ENCODE results near the gene GRB10.

The GRB10 gene

DNA sequence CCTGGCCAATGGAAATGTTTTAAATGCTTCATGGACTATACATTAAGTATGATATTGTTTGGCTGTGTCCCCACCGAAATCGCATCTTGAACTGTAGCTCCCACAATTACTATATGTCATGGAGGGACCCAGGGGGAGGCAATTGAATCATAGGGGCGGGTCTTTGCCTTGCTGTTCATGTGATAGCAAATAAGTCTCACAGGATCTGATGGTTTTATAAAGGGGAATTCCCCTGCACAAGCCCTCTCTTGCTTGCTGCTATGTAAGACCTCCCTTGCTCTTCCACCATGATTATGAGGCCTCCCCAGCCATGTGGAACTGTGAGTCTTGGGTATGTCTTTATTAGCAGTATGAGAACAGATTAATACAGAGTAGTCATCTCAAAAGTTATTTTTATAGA is 32.4 kb upstream of the GRB10 start:
- TF ChIP-seq JUND (IDR thresholded peaks at IDR 0.05; ENCODE audit: low read depth): no peak
- DNase-seq (ENCODE audit: low read depth in 1 of 2, low spot score in 1 of 2): no peak
- in situ Hi-C loops (cut with HindIII; ENCODE audit: low pct_unique_long_range_greater_than_20kb, low sequenced_read_pairs): no loop called here

DNA sequence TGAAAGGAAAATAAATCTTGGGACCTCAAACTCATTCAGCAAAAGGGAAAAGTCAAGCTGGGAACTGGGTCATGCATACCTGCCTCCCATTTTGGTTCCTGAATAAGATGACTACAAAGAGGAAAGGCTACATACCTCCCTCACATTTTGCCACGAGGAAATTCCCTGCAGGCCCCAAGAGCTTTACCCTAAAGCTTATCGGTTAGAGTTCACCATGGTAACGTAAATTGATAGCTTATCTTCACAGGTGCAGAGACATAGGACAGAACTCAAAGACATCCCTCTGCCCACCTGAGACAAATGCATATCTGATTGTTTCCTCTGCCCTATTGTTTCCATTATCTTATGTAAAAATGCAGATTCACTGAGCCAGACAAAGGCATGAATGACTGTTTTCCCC is 31.5 kb upstream of the GRB10 start:
- no peak for DNase-seq (ENCODE audit: low read depth in 1 of 2, low spot score in 1 of 2)
- TF ChIP-seq JUND (IDR thresholded peaks at IDR 0.05; ENCODE audit: low read depth): no peak
- in situ Hi-C loops (cut with HindIII; ENCODE audit: low pct_unique_long_range_greater_than_20kb, low sequenced_read_pairs): no loop called here

DNA sequence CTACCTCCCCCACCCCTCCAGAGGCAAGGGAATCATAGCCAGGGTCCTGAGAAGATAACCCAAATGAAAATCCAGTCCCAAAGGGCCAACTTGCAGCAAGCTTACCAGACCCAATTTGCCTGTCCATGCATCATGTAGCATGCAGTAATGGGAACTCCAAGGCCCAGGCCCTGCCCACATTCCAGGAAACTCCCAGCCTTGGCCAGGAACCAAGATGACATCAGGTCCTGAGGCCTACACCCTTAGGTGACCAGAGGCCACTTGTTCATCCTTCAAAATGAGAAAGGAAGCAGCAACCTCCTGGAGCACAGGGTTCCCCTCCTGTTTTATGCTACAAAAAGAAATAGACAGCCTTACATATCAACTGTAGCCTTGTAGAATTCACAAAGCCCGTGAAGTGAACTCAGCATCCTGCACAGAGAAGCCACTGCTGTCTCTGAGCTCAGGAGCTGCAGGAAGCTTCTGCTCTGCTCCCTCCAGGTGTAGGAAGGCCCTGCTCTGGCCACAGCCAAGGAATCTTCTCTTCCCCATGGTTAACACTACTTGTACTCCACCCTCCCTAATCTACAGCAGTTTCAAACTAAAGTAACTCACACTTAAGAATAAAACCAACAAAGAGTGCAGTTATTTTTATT is 30.3 kb upstream of the GRB10 start:
- in situ Hi-C loops (cut with HindIII; ENCODE audit: low pct_unique_long_range_greater_than_20kb, low sequenced_read_pairs): no loop called here
- no peak for TF ChIP-seq JUND (IDR thresholded peaks at IDR 0.05; ENCODE audit: low read depth)
- DNase-seq (ENCODE audit: low read depth in 1 of 2, low spot score in 1 of 2): peak in 1 of 2 experiments; percentile 91

DNA sequence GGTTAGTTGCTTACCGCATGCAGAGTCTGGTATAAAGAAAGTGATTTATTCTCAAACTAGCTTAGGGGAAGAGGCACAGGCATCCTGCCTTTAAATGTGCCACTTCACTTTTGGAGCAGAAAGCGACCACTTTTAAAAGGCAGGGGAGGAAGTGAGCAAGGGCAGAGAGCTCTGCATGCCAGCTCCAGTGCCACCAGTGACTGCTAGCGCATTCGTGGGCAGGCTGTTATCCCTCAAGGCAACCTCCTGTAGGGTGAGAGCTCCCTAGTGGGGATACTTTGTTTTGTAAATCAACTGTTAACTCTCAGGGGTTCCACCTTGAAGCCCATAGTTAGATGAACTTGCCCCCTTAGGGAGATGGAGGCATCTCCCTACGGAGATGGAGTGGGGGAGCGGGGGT is 29.4 kb upstream of the GRB10 start:
- no peak for TF ChIP-seq JUND (IDR thresholded peaks at IDR 0.05; ENCODE audit: low read depth)
- in situ Hi-C loops (cut with HindIII; ENCODE audit: low pct_unique_long_range_greater_than_20kb, low sequenced_read_pairs): no loop called here
- no peak for DNase-seq (ENCODE audit: low read depth in 1 of 2, low spot score in 1 of 2)

DNA sequence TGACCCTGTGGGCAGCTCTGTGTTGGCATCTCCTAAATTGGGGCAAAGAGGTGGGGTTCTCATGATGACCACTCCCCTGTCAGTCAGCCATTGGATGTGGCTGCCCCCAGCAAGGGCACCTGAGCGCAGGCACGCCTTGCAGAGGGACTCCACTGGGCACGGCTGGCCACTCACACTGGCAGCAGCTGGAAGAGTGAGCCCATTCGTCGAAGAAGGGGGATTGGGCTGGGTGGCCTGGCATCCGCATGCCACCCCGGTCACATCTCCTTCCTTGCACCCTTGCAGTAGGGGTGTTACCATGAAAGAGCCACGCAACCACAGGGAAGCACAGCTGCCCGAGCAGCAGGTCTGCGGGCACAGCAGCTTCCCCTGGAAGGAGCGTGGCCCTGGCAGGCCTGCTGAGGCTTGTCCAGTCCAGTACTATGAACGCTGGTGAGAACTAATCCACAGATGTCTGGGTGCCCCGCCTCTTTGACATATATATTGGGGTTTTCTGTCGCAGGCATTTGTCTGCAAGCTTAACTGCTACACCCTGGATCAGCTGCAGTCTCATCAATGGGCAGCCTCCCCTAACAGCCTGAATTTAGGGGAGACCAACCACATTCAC is 25.7 kb upstream of the GRB10 start:
- no peak for TF ChIP-seq JUND (IDR thresholded peaks at IDR 0.05; ENCODE audit: low read depth)
- DNase-seq (ENCODE audit: low read depth in 1 of 2, low spot score in 1 of 2): no peak
- in situ Hi-C loops (cut with HindIII; ENCODE audit: low pct_unique_long_range_greater_than_20kb, low sequenced_read_pairs): no loop called here

DNA sequence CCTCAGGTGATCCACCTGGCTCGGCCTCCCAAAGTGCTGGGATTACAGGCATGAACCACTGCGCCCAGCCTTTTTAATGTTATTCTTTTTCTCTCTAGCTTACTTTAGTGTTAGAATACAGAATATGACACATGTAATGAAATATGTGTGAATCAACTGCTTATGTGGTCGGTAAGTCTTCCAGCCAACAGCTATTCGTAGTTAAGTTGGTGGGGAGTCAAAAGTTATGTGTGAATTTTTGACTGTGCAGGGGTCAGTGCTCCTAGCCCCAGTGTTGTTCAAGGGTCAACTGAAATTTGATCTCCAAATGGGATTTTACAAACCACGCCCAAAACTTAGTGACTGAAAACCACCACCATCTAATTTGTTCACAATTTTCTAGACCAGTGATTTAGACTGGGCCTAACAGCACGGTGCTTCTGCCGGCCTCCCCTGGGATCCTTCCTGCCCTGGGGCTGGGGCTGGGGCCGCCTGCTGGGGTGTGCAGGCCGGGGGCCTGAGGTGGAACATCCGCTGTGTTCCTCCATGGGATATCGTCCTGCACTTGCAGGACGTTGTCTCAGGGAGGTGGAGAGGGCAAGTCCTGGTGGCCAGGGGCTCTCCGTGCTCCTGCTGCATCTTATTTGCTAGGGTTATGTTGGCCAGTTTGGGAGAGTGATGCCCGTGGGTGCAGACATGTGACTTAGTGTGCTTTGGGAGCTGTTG is 24.5 kb upstream of the GRB10 start:
- TF ChIP-seq JUND (IDR thresholded peaks at IDR 0.05; ENCODE audit: low read depth): no peak
- DNase-seq (ENCODE audit: low read depth in 1 of 2, low spot score in 1 of 2): no peak
- in situ Hi-C loops (cut with HindIII; ENCODE audit: low pct_unique_long_range_greater_than_20kb, low sequenced_read_pairs): no loop called here

DNA sequence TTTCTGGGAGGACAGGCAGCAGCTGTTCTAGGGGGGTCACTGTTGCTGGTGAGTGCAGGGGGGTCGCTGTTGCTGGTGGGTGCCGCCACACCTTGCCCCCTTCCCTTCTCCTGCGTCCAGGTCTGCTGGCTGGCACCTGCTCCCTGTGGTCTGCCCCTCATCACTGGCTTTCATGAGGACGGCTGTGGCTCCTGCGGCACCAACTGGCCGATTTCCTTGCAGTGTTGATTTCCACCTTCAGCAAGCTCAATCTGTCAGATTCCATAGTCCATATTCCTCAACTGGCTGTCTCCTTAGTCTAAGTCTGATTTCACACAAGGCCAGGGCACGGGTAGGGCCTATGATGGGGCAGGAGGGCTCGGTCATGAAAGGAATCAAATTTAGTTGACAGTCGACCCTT is 23.4 kb upstream of the GRB10 start:
- in situ Hi-C loops (cut with HindIII; ENCODE audit: low pct_unique_long_range_greater_than_20kb, low sequenced_read_pairs): no loop called here
- no peak for DNase-seq (ENCODE audit: low read depth in 1 of 2, low spot score in 1 of 2)
- TF ChIP-seq JUND (IDR thresholded peaks at IDR 0.05; ENCODE audit: low read depth): no peak

DNA sequence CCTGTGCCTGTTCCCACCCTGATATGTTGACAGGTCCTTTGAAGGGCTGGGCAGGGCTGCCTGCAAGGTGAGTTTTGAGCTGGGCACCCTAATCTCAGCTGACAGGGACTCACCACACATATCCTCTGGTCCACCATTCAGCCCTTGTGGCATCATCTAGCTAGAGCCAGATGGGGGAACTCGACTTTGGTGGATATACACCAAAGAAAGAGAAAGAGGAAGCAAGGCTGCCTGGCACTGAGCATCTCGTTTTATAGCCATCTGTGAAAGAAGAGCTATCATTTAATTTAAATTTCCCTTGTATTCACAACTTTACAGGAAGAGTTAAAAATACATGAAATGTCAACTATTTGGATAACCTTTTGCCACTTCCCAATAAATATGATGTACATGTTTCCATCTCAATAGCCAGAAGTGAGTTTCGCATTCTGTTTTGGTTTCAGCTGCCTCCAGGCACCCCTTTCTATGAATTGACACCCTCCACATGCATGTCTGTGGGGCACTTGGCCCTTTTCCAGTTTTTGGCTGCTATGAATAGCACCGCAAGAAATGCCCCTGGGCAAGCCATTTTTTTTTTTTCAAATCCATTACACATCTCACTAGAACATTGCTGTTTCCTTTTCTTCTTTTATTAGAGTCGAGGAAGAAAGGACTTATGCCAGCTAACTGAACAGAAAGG is 22.9 kb upstream of the GRB10 start:
- no peak for DNase-seq (ENCODE audit: low read depth in 1 of 2, low spot score in 1 of 2)
- no peak for TF ChIP-seq JUND (IDR thresholded peaks at IDR 0.05; ENCODE audit: low read depth)
- in situ Hi-C loops (cut with HindIII; ENCODE audit: low pct_unique_long_range_greater_than_20kb, low sequenced_read_pairs): no loop called here

DNA sequence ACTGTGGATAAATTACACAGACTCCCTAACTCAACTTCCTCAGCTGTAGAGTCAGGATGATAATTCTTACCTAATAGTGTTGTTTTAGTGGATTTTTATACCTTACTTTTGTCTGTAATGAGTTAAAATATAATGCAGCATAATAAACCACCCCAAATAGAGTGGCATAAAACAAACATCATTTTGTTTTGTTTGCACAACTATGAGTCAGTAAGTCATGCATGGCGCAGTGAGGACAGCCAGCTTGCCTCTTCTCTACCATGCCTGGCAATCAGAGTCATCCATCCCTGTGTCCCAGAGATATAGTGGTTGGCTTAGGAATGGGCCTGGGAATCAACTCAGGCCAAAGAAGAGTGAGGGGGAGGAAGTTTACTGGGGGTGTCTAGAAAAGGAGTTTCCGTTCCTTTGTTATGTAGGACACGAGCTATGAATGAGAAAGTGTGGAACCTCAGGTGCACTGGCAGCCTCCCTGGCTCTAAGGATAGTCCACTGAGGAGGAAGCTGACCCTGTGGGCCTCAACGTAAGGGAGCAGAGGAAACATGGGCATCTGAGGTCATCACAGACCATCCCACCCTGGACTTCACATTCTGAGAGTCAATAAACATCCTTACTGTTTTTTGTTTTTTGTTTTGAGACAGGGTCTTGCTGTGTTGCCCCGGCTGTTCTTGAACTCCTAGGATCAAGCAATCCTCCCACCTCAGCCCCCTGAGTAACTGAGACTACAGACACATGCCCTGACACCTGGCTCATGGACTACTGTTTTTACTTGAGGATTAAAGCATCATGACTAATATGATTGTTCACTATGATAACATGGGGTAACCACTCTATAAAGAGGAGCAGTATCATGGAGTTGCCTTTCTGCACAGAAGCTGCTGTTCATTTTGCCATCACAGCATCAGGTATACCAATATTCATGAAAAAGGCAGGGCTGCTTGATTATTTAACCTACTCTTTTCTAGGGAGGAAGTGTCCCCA is 21.0 kb upstream of the GRB10 start:
- DNase-seq (ENCODE audit: low read depth in 1 of 2, low spot score in 1 of 2): no peak
- no peak for TF ChIP-seq JUND (IDR thresholded peaks at IDR 0.05; ENCODE audit: low read depth)
- in situ Hi-C loops (cut with HindIII; ENCODE audit: low pct_unique_long_range_greater_than_20kb, low sequenced_read_pairs): no loop called here

DNA sequence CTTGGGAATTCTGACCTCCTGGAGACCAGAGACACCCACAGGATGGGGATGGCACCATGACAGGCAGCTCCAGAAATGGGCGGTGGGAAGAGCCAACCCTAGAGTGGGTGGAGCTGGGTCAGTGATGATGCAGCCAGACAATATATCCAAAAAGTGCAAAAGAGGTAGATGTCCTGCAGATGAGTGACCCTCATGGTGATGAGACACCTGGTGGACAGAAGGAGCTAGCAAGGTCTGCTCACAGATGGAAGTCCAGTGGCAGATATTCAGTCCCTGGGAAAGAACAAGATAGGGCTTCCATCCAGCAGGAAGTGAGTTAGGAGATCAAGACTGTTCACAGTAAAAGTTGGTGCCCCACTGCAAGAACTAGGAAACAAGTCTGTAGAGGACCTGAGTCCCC is 19.2 kb upstream of the GRB10 start:
- DNase-seq (ENCODE audit: low read depth in 1 of 2, low spot score in 1 of 2): peak in 1 of 2 experiments; percentile 59
- in situ Hi-C loops (cut with HindIII; ENCODE audit: low pct_unique_long_range_greater_than_20kb, low sequenced_read_pairs): no loop called here
- TF ChIP-seq JUND (IDR thresholded peaks at IDR 0.05; ENCODE audit: low read depth): no peak

DNA sequence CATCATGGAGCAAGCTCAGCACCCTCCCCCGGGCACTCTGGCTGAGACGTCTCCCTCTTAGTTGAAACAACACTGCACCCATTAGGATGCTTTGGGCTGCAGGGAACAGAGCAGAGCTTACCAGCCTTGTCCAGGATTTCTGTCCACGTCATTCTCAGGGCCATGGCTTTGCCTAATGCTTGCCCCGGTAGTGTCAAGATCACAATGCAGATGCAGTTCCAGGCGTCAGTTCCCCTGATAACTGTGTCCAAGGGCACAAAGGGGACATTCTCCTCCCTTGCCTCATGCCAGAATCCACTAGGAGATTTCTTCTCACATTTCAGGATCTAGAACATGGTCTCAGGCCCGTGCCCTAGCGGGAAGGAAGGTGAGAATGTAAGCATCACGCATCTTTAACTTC is 17.2 kb upstream of the GRB10 start:
- TF ChIP-seq JUND (IDR thresholded peaks at IDR 0.05; ENCODE audit: low read depth): no peak
- no peak for DNase-seq (ENCODE audit: low read depth in 1 of 2, low spot score in 1 of 2)
- in situ Hi-C loops (cut with HindIII; ENCODE audit: low pct_unique_long_range_greater_than_20kb, low sequenced_read_pairs): no loop called here

DNA sequence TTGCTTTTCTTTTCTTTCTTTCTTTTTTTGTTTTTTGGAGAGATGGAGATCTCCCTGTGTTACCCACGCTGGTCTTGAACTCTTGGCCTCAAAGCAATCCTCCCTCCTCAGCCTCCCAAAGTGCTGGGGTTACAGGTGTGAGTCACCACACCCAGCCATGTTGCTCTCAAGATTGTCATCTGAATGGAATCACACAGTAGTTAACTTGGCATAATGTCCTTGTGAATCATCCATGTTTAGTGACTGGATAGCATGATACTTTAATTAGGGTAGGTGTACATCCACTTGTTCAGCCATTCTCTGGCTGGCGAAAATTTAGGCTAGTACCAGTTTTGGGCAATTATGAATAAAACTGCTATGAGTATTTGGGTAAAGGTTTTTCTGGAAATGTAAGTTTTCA is 15.4 kb upstream of the GRB10 start:
- TF ChIP-seq JUND (IDR thresholded peaks at IDR 0.05; ENCODE audit: low read depth): no peak
- no peak for DNase-seq (ENCODE audit: low read depth in 1 of 2, low spot score in 1 of 2)
- in situ Hi-C loops (cut with HindIII; ENCODE audit: low pct_unique_long_range_greater_than_20kb, low sequenced_read_pairs): no loop called here

All from T47D (cell line).